KMS-11 (cell line): ENCODE data around the gene TBC1D25.

ENCODE experiments used
- H2AFZ ChIP-seq: fragments of 200-600 bp; sonication (generic); 2 replicates; pipeline ENCODE4 v1.6.1; 2016; ENCODE audit warnings: antibody characterized with exemption, mixed run types, low read depth
- H3K27ac ChIP-seq: fragments of 200-600 bp; sonication (generic); 2 replicates; pipeline ENCODE4 v1.6.1; 2016; ENCODE audit warnings: mild to moderate bottlenecking, mixed run types
- H3K27me3 ChIP-seq: fragments of 200-600 bp; sonication (generic); 2 replicates; pipeline ENCODE4 v1.6.1; 2017; ENCODE audit warnings: mild to moderate bottlenecking, low read depth, mixed run types, moderate library complexity; ENCODE audit not compliant: insufficient read depth
- H3K36me3 ChIP-seq: fragments of 200-600 bp; sonication (generic); 2 replicates; pipeline ENCODE4 v1.6.1; 2017; ENCODE audit warnings: mild to moderate bottlenecking, mixed run types; ENCODE audit not compliant: insufficient read depth
- H3K4me1 ChIP-seq: fragments of 200-600 bp; sonication (generic); 2 replicates; pipeline ENCODE4 v1.6.1; 2016; ENCODE audit warnings: mild to moderate bottlenecking, low read depth, mixed run types; ENCODE audit not compliant: poor library complexity, severe bottlenecking
- H3K4me2 ChIP-seq: fragments of 200-600 bp; sonication (generic); 2 replicates; pipeline ENCODE4 v1.7.0; 2016; ENCODE audit warnings: mild to moderate bottlenecking, mixed run types
- H3K4me3 ChIP-seq: fragments of 200-600 bp; sonication (generic); IDR thresholded peaks from 2 replicates; pipeline ENCODE4 v1.6.1; 2017; ENCODE audit warnings: low read depth, low read length, mixed read lengths; ENCODE audit not compliant: insufficient read depth
- H3K79me2 ChIP-seq: fragments of 200-600 bp; sonication (generic); 2 replicates; pipeline ENCODE4 v1.6.1; 2016; ENCODE audit warnings: low read depth, mixed run types; ENCODE audit not compliant: insufficient read depth
- H3K9ac ChIP-seq: fragments of 200-600 bp; sonication (generic); 2 replicates; pipeline ENCODE4 v1.6.1; 2016; ENCODE audit warnings: mild to moderate bottlenecking, mixed run types
- H4K20me1 ChIP-seq: fragments of 200-600 bp; sonication (generic); 2 replicates; pipeline ENCODE4 v1.6.1; 2016; ENCODE audit warnings: mild to moderate bottlenecking, mixed run types; ENCODE audit not compliant: insufficient read depth
- TF ChIP-seq, protein P1 (sequence below): fragments of 200-600 bp; sonication (generic); conservative IDR thresholded peaks from 2 replicates; pipeline ENCODE4 v1.6.1; 2017; ENCODE audit warnings: low read depth, mild to moderate bottlenecking, antibody characterized with exemption, low read length, moderate library complexity, mixed read lengths

TBC1D25 gene

DNA sequence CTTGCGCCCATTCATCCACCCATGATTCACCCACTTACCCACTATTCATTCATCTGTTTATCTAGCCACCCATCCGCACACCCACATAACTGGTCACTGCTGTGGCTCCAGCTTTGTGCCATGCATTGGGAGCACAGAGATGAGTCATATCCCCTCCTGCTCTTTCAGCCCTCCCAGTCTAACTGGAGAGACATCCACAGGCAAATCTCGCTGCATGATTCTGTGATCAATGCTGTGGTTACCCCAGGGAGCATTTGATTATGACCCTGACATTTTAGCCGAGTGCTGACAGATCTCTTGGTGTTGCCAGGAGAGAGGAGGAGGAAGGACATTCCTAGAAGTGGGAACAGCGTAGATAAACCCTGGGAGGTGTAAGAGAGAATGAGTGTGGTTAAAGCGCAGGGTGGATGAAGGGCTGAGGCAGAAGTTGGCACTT, 41.1 kb upstream of the TBC1D25 start:
- Histone ChIP-seq H4K20me1 (no peaks in the 10 kb centered on the region), H2AFZ (no peak overlapping the region), H3K9ac (no peak overlapping the region), H3K4me2 (no peak overlapping the region), H3K36me3 (no peaks in the 10 kb centered on the region), H3K27ac (no peak overlapping the region), H3K4me3 (no peak overlapping the region), H3K27me3 (no peaks in the 10 kb centered on the region), H3K4me1 (no peaks in the 10 kb centered on the region), H3K79me2 (no peaks in the 10 kb centered on the region)
- TF ChIP-seq, protein P1, sequence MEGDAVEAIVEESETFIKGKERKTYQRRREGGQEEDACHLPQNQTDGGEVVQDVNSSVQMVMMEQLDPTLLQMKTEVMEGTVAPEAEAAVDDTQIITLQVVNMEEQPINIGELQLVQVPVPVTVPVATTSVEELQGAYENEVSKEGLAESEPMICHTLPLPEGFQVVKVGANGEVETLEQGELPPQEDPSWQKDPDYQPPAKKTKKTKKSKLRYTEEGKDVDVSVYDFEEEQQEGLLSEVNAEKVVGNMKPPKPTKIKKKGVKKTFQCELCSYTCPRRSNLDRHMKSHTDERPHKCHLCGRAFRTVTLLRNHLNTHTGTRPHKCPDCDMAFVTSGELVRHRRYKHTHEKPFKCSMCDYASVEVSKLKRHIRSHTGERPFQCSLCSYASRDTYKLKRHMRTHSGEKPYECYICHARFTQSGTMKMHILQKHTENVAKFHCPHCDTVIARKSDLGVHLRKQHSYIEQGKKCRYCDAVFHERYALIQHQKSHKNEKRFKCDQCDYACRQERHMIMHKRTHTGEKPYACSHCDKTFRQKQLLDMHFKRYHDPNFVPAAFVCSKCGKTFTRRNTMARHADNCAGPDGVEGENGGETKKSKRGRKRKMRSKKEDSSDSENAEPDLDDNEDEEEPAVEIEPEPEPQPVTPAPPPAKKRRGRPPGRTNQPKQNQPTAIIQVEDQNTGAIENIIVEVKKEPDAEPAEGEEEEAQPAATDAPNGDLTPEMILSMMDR: no peak

GRCh38 chrX:48504261-48504660, 35.3 kb upstream of the TBC1D25 start:
- Histone ChIP-seq H3K4me3 (no peak overlapping the region), H3K79me2 (no peaks in the 10 kb centered on the region), H2AFZ (no peak overlapping the region), H3K27ac (no peak overlapping the region), H3K4me1 (peaks cover 3% of the 10 kb centered on the region), H3K36me3 (no peaks in the 10 kb centered on the region), H3K9ac (no peak overlapping the region), H4K20me1 (no peaks in the 10 kb centered on the region), H3K4me2 (no peak overlapping the region), H3K27me3 (no peaks in the 10 kb centered on the region)
- TF ChIP-seq, protein P1: no peak

- TF ChIP-seq, protein P1: no peak
- no peaks in the 10 kb centered on the region for H3K36me3 ChIP-seq
- H3K4me2 ChIP-seq: no peak overlapping the region
- no peaks in the 10 kb centered on the region for H3K27me3 ChIP-seq
- no peak overlapping the region for H3K27ac ChIP-seq
- H3K79me2 ChIP-seq: no peaks in the 10 kb centered on the region
- H3K9ac ChIP-seq: no peak overlapping the region
- H4K20me1 ChIP-seq: no peaks in the 10 kb centered on the region
- no peak overlapping the region for H3K4me3 ChIP-seq
- H3K4me1 ChIP-seq: peaks cover 3% of the 10 kb centered on the region
- H2AFZ ChIP-seq: no peak overlapping the region
Measured at GRCh38 chrX:48505481-48505880, 34.0 kb upstream of the TBC1D25 start.

GRCh38 chrX:48507246-48507645, 32.3 kb upstream of the TBC1D25 start:
- no peaks in the 10 kb centered on the region for H3K27me3 ChIP-seq
- no peak overlapping the region for H3K9ac ChIP-seq
- peaks cover 3% of the 10 kb centered on the region for H3K4me1 ChIP-seq
- H3K4me3 ChIP-seq: no peak overlapping the region
- no peak overlapping the region for H2AFZ ChIP-seq
- H3K79me2 ChIP-seq: no peaks in the 10 kb centered on the region
- no peak overlapping the region for H3K27ac ChIP-seq
- H4K20me1 ChIP-seq: no peaks in the 10 kb centered on the region
- TF ChIP-seq, protein P1: no peak
- no peak overlapping the region for H3K4me2 ChIP-seq
- H3K36me3 ChIP-seq: no peaks in the 10 kb centered on the region
